Tibial nerve (tissue), 4 donors: Measurements from ENCODE around the gene IFNA5.

Source experiments
- CTCF ChIP-seq, 5 experiments: fragments of 200-600 bp in 3 of 5; fragments of 450-650 bp in 2 of 5; sonication (generic) in 3 of 5; IDR thresholded peaks; one replicate each; pipeline ENCODE4 v1.5.1; 2016 to 2019; ENCODE audit warnings: antibody characterized with exemption in 5 of 5, mild to moderate bottlenecking in 3 of 5, moderate library complexity in 2 of 5
- EP300 ChIP-seq, 2 donors: sonication (generic); formaldehyde crosslinking; IDR thresholded peaks; one replicate each; pipeline ENCODE4 v1.6.1; 2017; ENCODE audit warnings: antibody characterized with exemption in 2 of 2, mild to moderate bottlenecking in 1 of 2
- POLR2A ChIP-seq, 2 donors: fragments of 450-650 bp; IDR thresholded peaks; one replicate each; pipeline ENCODE4 v1.6.1; 2017; ENCODE audit warnings: antibody characterized with exemption in 2 of 2, mild to moderate bottlenecking in 2 of 2, moderate library complexity in 2 of 2

DNA sequence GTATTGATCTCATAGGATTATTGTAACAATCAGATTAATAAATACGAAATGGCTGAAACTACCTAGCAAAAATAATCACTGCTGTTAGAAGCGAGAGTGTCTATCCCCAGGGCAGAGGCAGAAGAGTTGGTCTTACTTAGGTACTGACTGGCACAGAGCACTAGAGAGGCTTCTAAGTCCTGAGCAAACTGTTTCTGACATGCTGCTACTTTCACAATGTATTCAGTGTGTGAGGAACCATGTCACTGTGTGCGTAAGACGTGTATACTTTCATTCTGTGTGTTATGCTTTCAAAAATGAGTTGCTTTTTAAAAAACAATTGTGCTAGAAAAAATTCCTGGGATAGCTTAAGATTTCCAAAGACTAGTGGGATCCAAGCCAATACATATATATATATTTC lies 35.6 kb upstream of the IFNA5 start:
- no peak for TF ChIP-seq CTCF (IDR thresholded peaks at IDR 0.05)
- TF ChIP-seq EP300 (IDR thresholded peaks at IDR 0.05), result no peak
- no peak for TF ChIP-seq POLR2A (IDR thresholded peaks at IDR 0.05)
